G401.6 (cell line): ENCODE data around the gene SFMBT1.

Source experiments
- FAIRE-seq: peaks from 2 replicates; lab custom pipeline; 2012; peaks lifted over from hg19 to GRCh38; lab: Jason Lieb, UNC

The SFMBT1 gene

DNA sequence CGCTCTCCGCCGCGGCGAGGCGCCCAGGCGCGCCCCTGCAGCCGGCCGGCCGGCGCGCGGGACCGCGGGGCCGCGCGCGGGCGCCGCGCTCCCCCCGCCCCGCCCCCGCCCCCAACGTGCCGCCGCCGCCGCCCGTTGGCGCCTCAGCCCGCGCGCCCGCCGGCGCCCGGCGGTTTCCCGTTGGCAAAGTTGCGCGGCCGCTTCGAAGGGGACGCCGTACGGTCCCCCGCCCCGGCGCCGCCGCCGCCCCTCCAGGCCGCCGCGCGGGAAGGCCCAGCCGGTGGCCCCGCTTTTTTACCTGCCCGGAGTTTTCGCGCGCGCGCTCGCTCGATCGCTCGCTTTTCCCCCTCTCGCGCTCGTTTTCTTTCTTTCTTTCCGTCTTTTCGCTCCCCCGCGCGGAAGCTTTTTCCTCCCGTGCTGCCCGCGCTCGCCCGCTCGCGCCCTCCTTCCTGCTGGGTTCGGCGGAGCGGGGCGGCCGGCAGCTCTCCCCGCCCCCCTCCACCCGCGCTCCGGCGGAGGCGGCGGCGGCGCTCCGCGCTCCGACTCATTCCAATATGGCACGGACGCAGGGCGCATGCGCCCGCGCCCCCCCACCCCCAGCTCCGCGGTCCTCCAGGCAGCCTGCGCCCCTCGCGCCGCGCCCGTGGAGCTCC, at the start of gene SFMBT1:
TSS of gene SFMBT1 (minus strand) at position 556 of the 653 bp plus-strand sequence. CDS start 76,945 bp downstream, outside the sequence.
- no peak for FAIRE-seq

- FAIRE-seq: no peak
These were observed 47.1 kb upstream of the SFMBT1 start for GRCh38 chr3:53092942-53093341.

DNA sequence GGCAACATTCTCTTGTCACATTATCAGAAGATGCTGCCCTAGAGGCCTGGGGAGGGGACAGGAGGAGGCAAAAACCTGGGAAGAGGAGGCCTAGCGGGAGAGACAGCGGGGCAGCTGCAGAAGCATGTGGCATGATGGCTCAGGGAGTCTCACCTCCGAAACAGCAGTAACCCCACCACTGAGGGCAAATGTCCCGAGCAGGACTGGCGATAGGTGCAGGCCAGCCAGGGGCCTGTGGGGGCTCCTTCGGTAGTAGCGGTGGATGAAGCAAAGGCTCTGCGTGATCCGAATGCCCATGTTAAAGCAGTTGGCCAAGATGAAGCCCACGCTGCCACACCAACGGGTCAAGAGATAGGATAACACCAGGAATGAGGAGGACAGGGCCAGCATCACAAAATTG, 46.3 kb upstream of the SFMBT1 start:
- no peak for FAIRE-seq

- FAIRE-seq: no peak
These were observed 45.1 kb upstream of the SFMBT1 start for GRCh38 chr3:53091011-53091410.

GRCh38 chr3:53089511-53089910, 43.6 kb upstream of the SFMBT1 start:
- no peak for FAIRE-seq

DNA sequence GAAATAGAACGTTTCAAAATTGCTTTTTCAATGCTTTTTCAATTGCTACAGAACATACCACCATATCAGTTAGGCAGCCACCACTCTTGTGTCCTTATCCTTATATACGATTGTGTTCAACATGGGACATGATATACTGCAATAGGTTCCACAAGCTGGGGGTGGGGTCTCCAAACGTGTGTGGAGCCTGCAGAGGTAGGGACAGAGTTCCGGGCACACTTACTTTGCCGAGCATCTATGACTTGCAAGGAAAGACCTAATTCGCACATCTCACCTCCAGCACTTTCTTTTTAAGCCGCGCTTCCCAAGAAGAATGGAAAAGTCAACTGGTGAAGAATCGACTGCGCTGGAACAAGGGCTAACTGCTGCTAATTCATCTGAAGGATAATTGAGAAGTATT, 39.6 kb upstream of the SFMBT1 start:
- FAIRE-seq: no peak

DNA sequence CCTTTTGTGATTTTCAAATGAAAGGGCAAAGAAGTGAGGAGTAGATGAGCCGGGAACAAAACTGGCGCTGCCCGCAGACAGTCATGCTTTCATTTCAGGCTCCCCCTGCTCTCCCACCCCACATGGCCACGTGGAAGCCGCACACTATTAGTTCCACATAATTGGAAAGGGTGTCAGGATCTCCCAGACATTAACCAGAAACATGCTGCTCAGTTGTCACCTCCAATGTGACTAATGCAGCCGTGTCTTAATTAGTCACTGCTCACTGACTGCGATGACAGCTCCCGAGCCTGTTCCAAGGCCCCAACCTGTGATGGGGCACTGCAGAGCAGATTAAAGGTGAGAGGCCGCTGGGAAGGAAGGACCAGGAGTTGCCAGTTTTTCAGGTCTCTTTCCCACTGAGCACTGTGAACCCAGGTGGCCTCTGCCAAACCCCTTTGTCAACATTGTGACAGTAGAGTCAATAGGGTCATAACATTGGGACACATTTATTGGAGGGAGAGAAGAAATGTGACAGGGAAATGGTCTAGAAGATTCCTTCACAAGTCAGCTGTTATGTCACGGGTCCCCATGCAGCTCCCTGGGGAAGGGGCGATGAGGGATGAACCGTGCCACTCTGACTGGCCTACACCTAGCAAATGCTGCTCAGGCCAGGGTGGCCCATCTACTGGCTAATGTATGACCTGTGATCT, 38.6 kb upstream of the SFMBT1 start:
- no peak for FAIRE-seq

GRCh38 chr3:53083949-53084309, 38.1 kb upstream of the SFMBT1 start:
- no peak for FAIRE-seq

- no peak for FAIRE-seq
These were observed 37.6 kb upstream of the SFMBT1 start for GRCh38 chr3:53083521-53083920.

GRCh38 chr3:53082736-53083135, 36.9 kb upstream of the SFMBT1 start:
- no peak for FAIRE-seq

DNA sequence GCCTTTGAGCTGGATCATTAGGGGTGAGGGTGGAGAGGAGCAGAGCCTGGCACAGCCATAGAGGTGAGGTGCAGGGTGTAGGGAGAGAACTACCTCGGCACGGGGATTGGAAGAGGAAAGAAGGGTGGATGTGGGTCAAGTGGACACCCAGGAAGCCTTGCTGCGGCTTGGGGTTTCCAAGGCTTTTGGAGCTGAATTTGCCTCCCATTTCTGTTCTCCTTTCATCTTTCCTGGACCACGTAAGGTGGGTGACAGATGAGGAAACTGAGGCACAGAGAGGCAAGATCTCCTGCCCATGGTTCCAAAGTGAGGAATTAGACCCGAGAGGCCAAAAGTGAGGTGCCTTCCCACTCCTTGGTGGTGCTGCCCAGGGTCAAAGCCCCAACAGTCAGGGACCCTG, 35.4 kb upstream of the SFMBT1 start:
- no peak for FAIRE-seq

GRCh38 chr3:53080612-53081205, 34.8 kb upstream of the SFMBT1 start:
- no peak for FAIRE-seq

DNA sequence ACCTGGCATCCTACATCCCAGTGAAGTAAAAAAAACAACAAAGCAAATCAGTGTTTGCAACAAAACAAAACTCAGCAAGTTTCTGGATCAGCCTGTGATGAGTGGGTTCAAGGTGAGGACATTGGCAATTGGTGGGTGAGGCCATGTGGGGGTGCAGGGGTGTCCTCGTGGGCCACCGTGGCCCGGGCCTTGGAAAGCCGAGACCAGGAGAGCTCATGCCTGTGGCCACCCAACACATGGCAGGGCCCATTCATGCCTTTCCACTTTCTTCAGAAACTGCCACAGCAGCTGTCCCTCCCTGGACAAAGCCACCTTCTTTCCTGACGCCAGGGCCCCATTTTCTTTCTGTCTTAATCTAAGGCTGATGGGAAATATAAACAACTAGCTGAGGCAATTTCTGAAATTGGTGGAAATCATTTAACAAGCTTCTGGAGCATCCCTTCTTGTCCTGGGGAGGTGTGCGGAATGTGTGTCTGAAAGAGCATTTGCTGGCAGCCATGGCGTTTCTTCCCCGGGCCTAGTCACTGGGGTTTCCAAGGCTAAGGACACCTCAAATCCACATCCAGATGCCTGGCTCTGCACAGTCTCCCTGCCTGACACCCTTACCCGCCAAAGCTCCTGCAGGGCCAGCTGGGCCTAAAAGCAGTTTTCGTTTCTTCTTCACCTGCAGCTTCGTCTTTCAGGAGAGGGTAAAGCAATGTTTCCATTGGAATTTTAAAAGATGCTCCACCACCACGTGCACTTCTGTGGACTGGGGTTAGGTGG, 34.1 kb upstream of the SFMBT1 start:
- no peak for FAIRE-seq

DNA sequence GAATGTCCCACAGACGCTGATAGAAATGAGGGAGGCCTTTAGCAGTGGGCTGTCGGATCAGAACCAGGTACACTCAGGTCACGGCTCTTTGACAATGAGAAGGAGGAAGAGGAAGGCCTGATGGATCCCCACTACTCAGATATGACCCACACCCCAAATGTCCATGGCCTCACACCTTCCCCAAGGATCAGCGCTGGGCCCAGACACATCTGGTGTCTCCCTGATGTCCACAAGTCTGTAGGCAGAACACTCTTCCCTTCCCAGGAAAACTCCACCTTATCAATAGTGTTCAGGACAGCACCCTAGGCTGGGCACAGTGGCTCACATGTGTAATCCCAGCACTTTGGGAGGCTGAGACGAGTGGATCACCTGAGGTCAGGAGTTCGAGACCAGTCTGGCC, 33.3 kb upstream of the SFMBT1 start:
- FAIRE-seq: no peak

GRCh38 chr3:53078656-53079055, 32.8 kb upstream of the SFMBT1 start:
- FAIRE-seq: no peak

- FAIRE-seq: no peak
These were observed 31.8 kb upstream of the SFMBT1 start for GRCh38 chr3:53077476-53078220.

DNA sequence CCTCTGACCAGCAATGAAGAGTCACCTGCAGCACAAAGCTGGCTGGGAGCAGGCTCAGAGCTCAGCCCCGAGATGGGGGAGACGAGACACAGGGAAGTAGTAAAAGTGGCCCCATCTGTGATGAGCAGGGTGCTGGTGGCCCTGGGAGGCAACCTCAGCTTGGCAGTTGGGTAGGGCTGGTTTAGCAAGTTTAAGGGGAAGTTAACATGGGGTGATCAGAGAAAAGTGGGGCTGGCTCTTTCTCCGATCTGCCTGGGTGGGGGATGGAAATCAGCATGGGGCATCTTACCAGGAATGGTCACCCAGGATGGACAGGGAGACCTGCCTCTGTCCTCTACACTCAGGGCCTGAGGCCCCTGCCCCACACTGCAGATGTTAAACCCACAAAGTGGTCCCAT, 29.9 kb upstream of the SFMBT1 start:
- no peak for FAIRE-seq

- FAIRE-seq: no peak
These were observed 29.2 kb upstream of the SFMBT1 start for GRCh38 chr3:53074761-53075742.

DNA sequence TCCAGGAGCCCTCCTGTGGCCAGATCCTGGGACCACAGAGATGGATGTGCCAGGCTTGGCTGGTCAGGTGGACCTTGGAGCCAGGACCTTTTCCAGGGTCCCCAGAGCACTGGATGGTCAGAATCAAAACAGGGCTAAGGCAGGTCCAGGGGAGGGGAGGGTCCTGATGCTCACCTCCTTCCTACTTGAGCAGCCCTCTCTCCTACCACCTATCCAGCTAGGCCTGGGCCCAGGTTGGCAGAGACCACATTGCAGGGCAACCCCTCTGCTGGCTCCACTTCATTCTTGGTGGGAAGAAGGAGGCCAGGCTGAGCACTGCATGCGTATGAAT, 28.5 kb upstream of the SFMBT1 start:
- no peak for FAIRE-seq

DNA sequence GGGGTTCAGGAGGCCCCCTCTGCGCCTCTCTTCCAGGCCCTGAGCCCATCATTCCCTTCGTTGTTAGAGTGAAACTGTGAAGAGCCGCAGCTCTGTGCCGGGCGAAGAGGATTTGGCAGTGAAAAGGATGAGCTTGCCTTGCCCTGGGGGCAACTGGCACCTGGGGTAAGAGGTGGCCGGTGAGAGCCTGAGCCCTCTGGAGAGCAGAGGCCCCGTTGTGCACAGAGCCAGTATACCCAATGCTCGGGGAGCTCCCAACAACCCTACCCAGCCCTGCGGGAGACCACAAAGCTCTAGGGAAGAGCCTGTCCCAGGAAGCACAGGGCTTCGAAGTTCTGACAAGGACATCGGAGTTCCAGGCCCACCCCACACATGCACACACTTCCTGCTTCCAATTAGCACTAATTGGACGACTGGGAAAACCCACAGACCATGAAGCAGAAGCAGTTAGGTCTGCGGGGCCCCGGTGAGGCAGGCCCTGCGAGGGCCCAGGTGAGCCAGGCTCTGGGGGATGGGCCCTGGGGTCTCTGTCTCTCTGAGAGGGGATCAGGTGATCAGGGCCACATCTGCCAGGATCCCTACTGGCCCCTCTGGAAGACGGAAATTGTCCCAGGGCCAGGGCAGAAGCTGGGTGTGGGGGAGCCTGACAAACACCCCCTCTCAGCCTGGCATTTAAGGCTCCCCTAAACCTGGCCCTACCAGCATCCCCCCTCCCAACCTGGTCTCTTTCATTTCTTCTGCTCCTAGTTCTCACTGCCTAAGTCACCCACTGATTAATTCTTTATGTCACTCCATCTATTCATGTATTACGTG, 27.9 kb upstream of the SFMBT1 start:
- FAIRE-seq: no peak
